ENCODE data around the gene TRABD2A. TPM values are rescaled to one million over a fixed set of nuclear protein-coding genes. Genes with fewer than 3 reads are reported as not detected.

The TRABD2A gene
- total and polyA plus RNA-seq, 8 donors = 0.19 to 0.59 (median 0.28) TPM; not detected in 1

DNA sequence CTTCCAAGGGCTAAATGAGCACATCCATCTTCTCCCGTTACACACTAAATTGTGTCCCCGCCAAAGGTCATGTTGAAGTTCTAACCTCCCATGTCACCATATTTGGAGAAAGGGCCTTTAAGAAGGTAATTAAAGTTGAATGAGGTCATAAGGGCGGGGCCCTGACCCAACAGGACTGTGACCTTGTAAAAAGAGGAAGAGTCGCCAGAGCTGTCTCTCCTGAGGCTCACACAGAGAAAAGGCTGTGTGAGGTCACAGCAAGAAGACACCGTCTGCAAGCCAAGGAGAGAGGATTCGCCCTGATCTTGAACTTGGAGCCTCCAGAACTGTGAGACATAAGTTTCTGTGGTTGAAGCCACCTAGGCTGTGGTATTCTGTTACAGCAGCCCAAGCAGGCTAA, 24.1 kb downstream of the TRABD2A start:
- no peak for ATAC-seq
- Histone ChIP-seq H3K4me1 (no peaks in the 10 kb centered on the region), H3K27ac (no peak overlapping the region), H3K36me3 (no peaks in the 10 kb centered on the region), H3K9me3 (no peaks in the 10 kb centered on the region), H3K27me3 (no peaks in the 10 kb centered on the region), H3K4me3 (no peak overlapping the region)
- DNase-seq = no peak
- FAIRE-seq = no peak
- intact Hi-C loops (cut with DNase I) = no loop called here
- TF ChIP-seq, protein P1, sequence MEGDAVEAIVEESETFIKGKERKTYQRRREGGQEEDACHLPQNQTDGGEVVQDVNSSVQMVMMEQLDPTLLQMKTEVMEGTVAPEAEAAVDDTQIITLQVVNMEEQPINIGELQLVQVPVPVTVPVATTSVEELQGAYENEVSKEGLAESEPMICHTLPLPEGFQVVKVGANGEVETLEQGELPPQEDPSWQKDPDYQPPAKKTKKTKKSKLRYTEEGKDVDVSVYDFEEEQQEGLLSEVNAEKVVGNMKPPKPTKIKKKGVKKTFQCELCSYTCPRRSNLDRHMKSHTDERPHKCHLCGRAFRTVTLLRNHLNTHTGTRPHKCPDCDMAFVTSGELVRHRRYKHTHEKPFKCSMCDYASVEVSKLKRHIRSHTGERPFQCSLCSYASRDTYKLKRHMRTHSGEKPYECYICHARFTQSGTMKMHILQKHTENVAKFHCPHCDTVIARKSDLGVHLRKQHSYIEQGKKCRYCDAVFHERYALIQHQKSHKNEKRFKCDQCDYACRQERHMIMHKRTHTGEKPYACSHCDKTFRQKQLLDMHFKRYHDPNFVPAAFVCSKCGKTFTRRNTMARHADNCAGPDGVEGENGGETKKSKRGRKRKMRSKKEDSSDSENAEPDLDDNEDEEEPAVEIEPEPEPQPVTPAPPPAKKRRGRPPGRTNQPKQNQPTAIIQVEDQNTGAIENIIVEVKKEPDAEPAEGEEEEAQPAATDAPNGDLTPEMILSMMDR (IDR thresholded peaks at IDR 0.05) = no peak
- WGBS, 2 donors = 81 to 86% methylated on average over 6 of the region's 6 CpGs

DNA sequence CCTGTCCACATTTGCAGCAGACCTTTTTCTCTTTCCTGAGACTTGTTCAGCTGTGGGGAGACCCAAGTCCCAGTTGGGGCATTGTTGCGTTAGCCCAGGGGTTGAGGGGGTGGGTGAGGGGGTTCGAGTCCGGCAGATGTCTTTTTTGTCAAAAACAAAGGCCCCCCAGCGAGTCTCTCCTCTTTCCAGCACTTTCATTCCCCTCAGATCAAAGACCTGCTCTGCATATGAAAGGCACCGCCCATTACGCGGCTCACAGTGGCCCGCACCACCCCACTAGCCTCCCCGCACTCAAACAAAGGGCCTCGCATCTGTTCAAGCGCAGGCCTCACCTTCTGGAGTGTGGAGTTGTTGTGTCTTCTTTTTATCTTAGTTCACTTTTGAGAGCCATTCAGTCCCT, 25.2 kb downstream of the TRABD2A start:
- FAIRE-seq (no peak), DNase-seq (no peak), ATAC-seq (no peak)
- WGBS, 2 donors = 43 to 46% methylated on average over 11 of the region's 11 CpGs
- Histone ChIP-seq H3K9me3 (no peaks in the 10 kb centered on the region), H3K27me3 (no peaks in the 10 kb centered on the region), H3K4me3 (no peak overlapping the region), H3K36me3 (no peaks in the 10 kb centered on the region), H3K27ac (no peak overlapping the region), H3K4me1 (no peaks in the 10 kb centered on the region)
- intact Hi-C loops (cut with DNase I) = no loop called here
- TF ChIP-seq, protein P1 (IDR thresholded peaks at IDR 0.05) = no peak

DNA sequence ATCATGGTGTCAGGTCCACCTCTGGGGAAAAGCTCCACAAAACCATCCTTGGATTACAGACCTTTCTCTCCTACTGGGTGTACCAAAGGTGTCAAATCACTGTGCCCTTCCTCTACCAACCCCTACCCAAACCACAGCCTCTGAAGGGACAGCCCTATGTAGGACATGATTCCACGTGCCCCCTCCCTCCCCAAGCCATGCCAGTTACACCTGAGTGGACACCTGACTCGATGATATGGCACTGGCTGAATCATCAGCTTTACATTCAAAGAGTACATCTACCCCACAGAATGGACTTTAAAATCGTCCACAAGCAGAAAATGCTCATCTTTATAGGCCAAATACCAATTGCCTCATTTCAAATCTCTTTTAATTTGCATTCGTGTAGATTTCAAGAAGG, 26.0 kb downstream of the TRABD2A start:
- ATAC-seq (no peak), FAIRE-seq (no peak), DNase-seq (no peak)
- Histone ChIP-seq H3K27me3 (no peaks in the 10 kb centered on the region), H3K36me3 (no peaks in the 10 kb centered on the region), H3K4me1 (no peaks in the 10 kb centered on the region), H3K27ac (no peak overlapping the region), H3K9me3 (no peaks in the 10 kb centered on the region), H3K4me3 (no peak overlapping the region)
- TF ChIP-seq, protein P1 (IDR thresholded peaks at IDR 0.05) = no peak
- 45 to 46% methylated on average over 4 of the region's 4 CpGs for WGBS, 2 donors
- intact Hi-C loops (cut with DNase I) = no loop called here

DNA sequence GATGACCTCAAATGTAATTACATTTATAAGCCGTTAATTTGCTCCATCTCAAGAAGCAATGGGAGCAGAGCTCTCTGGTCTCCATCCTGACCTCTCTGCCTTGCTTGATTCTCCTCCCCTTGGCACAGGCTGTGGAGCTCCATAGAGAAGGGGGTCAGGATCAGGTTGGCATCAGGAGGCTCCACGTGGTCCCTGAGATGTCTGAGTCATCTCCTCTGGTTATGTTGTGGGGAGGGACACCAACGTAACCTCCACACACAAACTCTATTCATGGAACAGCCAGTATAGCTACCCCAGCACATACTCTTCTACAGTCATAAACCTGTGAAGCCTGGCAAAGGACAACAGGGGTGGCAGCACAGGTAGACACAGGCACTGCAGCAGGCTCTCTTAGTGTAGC, 29.0 kb downstream of the TRABD2A start:
- Histone ChIP-seq H3K4me3 (no peak overlapping the region), H3K9me3 (no peaks in the 10 kb centered on the region), H3K27me3 (no peaks in the 10 kb centered on the region), H3K27ac (no peak overlapping the region), H3K36me3 (no peaks in the 10 kb centered on the region), H3K4me1 (no peaks in the 10 kb centered on the region)
- no peak for ATAC-seq
- no peak for DNase-seq
- 67 to 75% methylated on average over 3 of the region's 3 CpGs for WGBS, 2 donors
- intact Hi-C loops (cut with DNase I) = no loop called here
- TF ChIP-seq, protein P1 (IDR thresholded peaks at IDR 0.05) = no peak
- no peak for FAIRE-seq

DNA sequence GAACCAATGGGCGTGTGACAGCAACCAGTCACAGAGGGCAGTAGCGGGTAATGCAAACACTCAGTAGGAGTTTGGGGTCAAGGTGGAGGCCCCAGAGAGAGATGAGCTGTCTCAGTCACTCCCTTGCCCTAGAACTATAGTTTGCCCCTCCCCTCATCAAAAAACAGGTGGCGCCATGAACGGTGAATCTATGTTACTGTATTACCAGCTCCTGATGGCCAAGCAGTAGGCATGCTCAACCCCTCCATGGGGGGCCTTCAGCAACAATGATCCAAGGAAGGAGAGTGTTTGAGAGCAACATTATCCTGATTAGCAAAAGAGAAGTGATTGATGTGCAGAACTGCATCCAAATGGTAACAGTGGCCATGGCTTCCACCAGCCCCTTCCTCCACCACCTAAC, 30.4 kb downstream of the TRABD2A start:
- WGBS, 2 donors = 85 to 96% methylated on average over 4 of the region's 4 CpGs
- no peaks in the 10 kb centered on the region for H3K36me3 ChIP-seq
- FAIRE-seq (no peak), DNase-seq (no peak), ATAC-seq (no peak)
- intact Hi-C loops (cut with DNase I) = no loop called here
- TF ChIP-seq, protein P1 (IDR thresholded peaks at IDR 0.05) = no peak
- H3K27me3 ChIP-seq = no peaks in the 10 kb centered on the region
- H3K4me3 ChIP-seq = no peak overlapping the region
- H3K9me3 ChIP-seq = no peaks in the 10 kb centered on the region
- no peaks in the 10 kb centered on the region for H3K4me1 ChIP-seq
- no peak overlapping the region for H3K27ac ChIP-seq
